Measurements from ENCODE around the gene TMEM208.

Gene TMEM208

GRCh38 chr16:67254801-67255552 lies 28.0 kb downstream of the TMEM208 start:
- DNase-seq = no peak

- DNase-seq = no peak
Observed at GRCh38 chr16:67255553-67256221, 28.8 kb downstream of the TMEM208 start.

- DNase-seq = no peak
Observed at GRCh38 chr16:67256701-67257230, 29.8 kb downstream of the TMEM208 start.

- no peak for DNase-seq
Observed at GRCh38 chr16:67257486-67258160, 30.7 kb downstream of the TMEM208 start.

- DNase-seq = no peak
Observed at GRCh38 chr16:67258161-67258835, 31.4 kb downstream of the TMEM208 start.

GRCh38 chr16:67259705-67260104 lies 32.8 kb downstream of the TMEM208 start:
- no peak for DNase-seq

GRCh38 chr16:67260426-67261063 lies 33.6 kb downstream of the TMEM208 start:
- DNase-seq = no peak

- no peak for DNase-seq
Observed at GRCh38 chr16:67263201-67263600, 36.3 kb downstream of the TMEM208 start.

- DNase-seq = no peak
Observed at GRCh38 chr16:67264277-67264676, 37.3 kb downstream of the TMEM208 start.

- DNase-seq = no peak
Observed at GRCh38 chr16:67264866-67265265, 37.9 kb downstream of the TMEM208 start.

- no peak for DNase-seq
Observed at GRCh38 chr16:67265834-67266233, 38.9 kb downstream of the TMEM208 start.

- no peak for DNase-seq
Observed at GRCh38 chr16:67268136-67268579, 41.2 kb downstream of the TMEM208 start.

- no peak for DNase-seq
Observed at GRCh38 chr16:67269766-67270165, 42.8 kb downstream of the TMEM208 start.

GRCh38 chr16:67270931-67271338 lies 44.0 kb downstream of the TMEM208 start:
- DNase-seq = no peak

- DNase-seq = no peak
Observed at GRCh38 chr16:67271446-67271845, 44.5 kb downstream of the TMEM208 start.

- no peak for DNase-seq
Observed at GRCh38 chr16:67275321-67275720, 48.4 kb downstream of the TMEM208 start.

- no peak for DNase-seq
Observed at GRCh38 chr16:67277294-67277998, 50.5 kb downstream of the TMEM208 start.

- DNase-seq = no peak
Observed at GRCh38 chr16:67277999-67278772, 51.3 kb downstream of the TMEM208 start.

All from NCI-H2029 treated with DMSO at 0.1 percent for 48 hours (cell line).